Peyer's patch (tissue), 4 donors: ENCODE measurements around the gene CCN6. TPM values are rescaled to one million over a fixed set of nuclear protein-coding genes. Genes with fewer than 3 reads are reported as not detected.

Source experiments
- DNase-seq, 3 donors: peaks; one replicate each; pipeline ENCODE4 v3.0.0-alpha.2; 2017 to 2019
- H3K27ac ChIP-seq, 4 donors: fragments of 200-600 bp; sonication (generic); one replicate each; pipeline ENCODE4 v1.5.1; 2016 to 2019
- H3K27me3 ChIP-seq, 2 donors: fragments of 200-600 bp; sonication (generic); one replicate each; pipeline ENCODE4 v1.5.1; 2019
- H3K36me3 ChIP-seq, 3 donors: fragments of 200-600 bp; sonication (generic); one replicate each; pipeline ENCODE4 v1.5.1; 2016 to 2019
- H3K4me1 ChIP-seq, 4 donors: fragments of 200-600 bp; sonication (generic); one replicate each; pipeline ENCODE4 v1.5.1; 2016 to 2019
- H3K4me3 ChIP-seq, 4 donors: fragments of 200-600 bp; sonication (generic); 1 replicate in 3 of 4; 2 replicates in 1 of 4; pipeline ENCODE4 v1.5.1; 2016 to 2019; ENCODE audit warnings: mild to moderate bottlenecking in 1 of 4
- H3K9me3 ChIP-seq, 4 donors: fragments of 200-600 bp; sonication (generic); one replicate each; pipeline ENCODE4 v1.5.1; 2016 to 2019; ENCODE audit warnings: mild to moderate bottlenecking in 1 of 4
- POLR2A ChIP-seq, 2 donors: fragments of 450-650 bp; IDR thresholded peaks; one replicate each; pipeline ENCODE4 v1.5.1; 2017; ENCODE audit warnings: antibody characterized with exemption in 2 of 2, mild to moderate bottlenecking in 2 of 2, moderate library complexity in 2 of 2
- total RNA-seq, 4 donors: library from RNA; depleted of rRNA; stranded (reverse); fragments of >200 nt; gene quantifications; one replicate each; pipeline ENCODE4 v1.1.0, GENCODE V29; 2016
- TF ChIP-seq, protein P1 (sequence below), 6 experiments: fragments of 450-650 bp in 4 of 6; fragments of 200-600 bp in 2 of 6; sonication (generic) in 1 of 6; IDR thresholded peaks; one replicate each; pipeline ENCODE4 v1.5.1; 2017 to 2019; ENCODE audit warnings: antibody characterized with exemption in 6 of 6, mild to moderate bottlenecking in 3 of 6, moderate library complexity in 1 of 6

CCN6 gene
- total RNA-seq, 4 donors from 2014 or later: not detected

- H3K9me3 ChIP-seq: no peaks in the 10 kb centered on the region
- no peaks in the 10 kb centered on the region for H3K36me3 ChIP-seq
- H3K27ac ChIP-seq: no peak overlapping the region
- H3K27me3 ChIP-seq: no peaks in the 10 kb centered on the region
- H3K4me1 ChIP-seq: no peaks in the 10 kb centered on the region
- no peak for DNase-seq
- TF ChIP-seq, protein P1, sequence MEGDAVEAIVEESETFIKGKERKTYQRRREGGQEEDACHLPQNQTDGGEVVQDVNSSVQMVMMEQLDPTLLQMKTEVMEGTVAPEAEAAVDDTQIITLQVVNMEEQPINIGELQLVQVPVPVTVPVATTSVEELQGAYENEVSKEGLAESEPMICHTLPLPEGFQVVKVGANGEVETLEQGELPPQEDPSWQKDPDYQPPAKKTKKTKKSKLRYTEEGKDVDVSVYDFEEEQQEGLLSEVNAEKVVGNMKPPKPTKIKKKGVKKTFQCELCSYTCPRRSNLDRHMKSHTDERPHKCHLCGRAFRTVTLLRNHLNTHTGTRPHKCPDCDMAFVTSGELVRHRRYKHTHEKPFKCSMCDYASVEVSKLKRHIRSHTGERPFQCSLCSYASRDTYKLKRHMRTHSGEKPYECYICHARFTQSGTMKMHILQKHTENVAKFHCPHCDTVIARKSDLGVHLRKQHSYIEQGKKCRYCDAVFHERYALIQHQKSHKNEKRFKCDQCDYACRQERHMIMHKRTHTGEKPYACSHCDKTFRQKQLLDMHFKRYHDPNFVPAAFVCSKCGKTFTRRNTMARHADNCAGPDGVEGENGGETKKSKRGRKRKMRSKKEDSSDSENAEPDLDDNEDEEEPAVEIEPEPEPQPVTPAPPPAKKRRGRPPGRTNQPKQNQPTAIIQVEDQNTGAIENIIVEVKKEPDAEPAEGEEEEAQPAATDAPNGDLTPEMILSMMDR (IDR thresholded peaks at IDR 0.05): no peak
- no peak for TF ChIP-seq POLR2A (IDR thresholded peaks at IDR 0.05)
- no peak overlapping the region for H3K4me3 ChIP-seq
Observed at GRCh38 chr6:112017169-112017568, 36.7 kb upstream of the CCN6 start.

DNA sequence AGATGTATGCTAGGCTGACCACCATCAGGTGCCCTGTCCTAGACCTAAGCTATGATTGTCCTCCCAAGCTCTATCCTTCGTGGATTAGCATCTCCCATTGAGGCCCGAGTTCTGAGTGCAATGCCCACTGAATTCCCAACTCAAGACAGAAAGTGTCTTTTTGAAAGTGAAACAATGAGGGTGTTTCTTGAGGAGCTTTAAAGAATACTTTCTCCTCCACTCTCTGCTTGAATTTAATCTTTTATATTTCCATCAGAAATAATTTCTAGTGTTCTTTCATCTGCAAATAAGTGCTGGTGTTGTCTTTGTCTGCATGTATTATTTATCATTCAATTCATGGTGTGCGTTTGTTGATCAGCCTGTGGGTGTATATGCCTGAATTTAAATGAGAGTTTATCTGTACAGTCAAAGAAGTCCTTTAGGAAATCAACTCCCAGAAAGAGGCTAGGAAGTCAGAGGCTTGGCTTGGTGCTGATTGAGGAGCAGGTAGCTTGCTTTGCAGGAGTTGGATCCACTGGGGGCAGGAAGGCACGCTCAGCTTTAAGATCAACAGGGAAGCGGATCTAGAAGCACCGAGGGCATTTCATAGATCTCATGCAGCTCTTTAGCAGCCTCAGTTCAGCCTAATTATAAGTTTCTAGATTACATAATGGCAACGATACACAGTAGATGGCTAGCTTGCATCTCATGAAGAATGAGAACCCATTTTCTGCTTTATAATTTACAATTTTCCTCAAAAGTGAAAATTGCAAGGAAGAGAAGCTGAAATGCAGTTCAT, 36.0 kb upstream of the CCN6 start:
- Histone ChIP-seq H3K4me3 (no peak overlapping the region), H3K27ac (peak overlapping the region in 1 of 4 donors; percentile 9)
- no peak for TF ChIP-seq POLR2A (IDR thresholded peaks at IDR 0.05)
- TF ChIP-seq, protein P1 (IDR thresholded peaks at IDR 0.05): no peak

DNA sequence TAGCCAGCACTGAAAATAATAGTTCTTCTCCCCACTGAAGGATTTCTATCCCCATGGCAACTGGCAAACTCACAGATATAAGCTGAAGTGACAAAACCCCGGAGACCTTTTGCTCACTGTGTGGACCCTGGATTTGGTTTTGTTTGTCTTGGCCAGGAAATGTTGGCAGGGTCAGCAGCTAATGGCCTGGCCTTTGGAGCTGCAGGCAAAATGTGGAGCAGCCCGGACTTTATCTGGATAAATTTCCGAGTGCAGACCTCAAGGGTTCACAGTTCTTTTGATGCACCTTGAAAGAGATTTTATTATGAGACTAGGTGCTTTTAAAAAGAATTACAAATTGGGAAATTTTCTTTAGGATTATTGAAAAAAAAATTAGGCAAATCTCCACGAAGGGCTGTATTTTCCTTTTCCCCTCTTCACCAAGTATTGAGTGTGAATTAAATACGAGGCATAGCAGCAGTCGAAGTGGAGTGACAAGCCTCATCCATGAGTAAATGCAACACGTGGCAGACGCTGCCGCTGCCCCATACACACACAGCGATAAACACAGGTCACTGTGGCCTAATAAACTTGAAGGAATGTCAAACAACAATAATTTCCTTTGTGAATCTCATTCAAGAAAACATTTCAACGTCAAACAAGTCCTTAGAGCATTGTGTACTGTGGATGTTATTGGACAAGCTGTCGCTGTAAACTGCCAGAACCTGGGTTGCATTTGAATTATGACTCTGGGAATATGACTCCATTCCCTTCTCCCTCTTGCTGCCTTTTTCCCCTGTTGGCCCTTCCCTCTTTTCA, 35.1 kb upstream of the CCN6 start:
- TF ChIP-seq, protein P1 (IDR thresholded peaks at IDR 0.05): no peak
- no peak for TF ChIP-seq POLR2A (IDR thresholded peaks at IDR 0.05)
- Histone ChIP-seq H3K4me1 (no peaks in the 10 kb centered on the region), H3K36me3 (no peaks in the 10 kb centered on the region), H3K27me3 (no peaks in the 10 kb centered on the region), H3K27ac (peak overlapping the region in 2 of 4 donors; percentile 9 to 27), H3K4me3 (no peak overlapping the region), H3K9me3 (no peaks in the 10 kb centered on the region)
- no peak for DNase-seq

More for the DNA sequence above, 36.0 kb upstream of the CCN6 start:
- Histone ChIP-seq H3K9me3 (no peaks in the 10 kb centered on the region), H3K27me3 (no peaks in the 10 kb centered on the region), H3K36me3 (no peaks in the 10 kb centered on the region), H3K4me1 (no peaks in the 10 kb centered on the region)
- no peak for DNase-seq

DNA sequence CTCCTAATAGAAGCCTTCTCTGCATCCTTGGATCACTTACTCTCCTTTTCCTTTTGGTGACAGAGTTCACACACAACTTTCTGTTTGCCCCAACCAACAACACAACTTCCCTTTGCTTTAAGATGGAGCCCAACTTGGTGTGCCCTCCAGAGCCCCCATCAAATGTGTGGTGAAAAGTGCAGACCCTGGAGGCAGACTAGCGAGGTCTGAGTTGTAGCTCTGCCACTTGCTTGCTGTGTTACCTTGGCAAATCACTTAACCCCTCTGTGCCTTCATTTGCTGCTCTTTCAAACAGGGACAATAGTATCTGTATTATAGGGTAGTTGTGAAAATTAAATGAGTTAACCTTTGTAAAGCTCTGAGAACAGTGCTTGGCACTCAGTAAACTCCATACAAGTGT, 34.3 kb upstream of the CCN6 start:
- Histone ChIP-seq H3K4me3 (no peak overlapping the region), H3K27me3 (no peaks in the 10 kb centered on the region), H3K9me3 (no peaks in the 10 kb centered on the region), H3K4me1 (no peaks in the 10 kb centered on the region), H3K27ac (peak overlapping the region in 3 of 4 donors; percentile 8 to 51 (median 23)), H3K36me3 (no peaks in the 10 kb centered on the region)
- no peak for TF ChIP-seq POLR2A (IDR thresholded peaks at IDR 0.05)
- TF ChIP-seq, protein P1 (IDR thresholded peaks at IDR 0.05): no peak
- DNase-seq: no peak

- H3K27ac ChIP-seq: no peak overlapping the region
- TF ChIP-seq POLR2A (IDR thresholded peaks at IDR 0.05): no peak
- TF ChIP-seq, protein P1 (IDR thresholded peaks at IDR 0.05): no peak
- no peaks in the 10 kb centered on the region for H3K27me3 ChIP-seq
- no peak overlapping the region for H3K4me3 ChIP-seq
- no peaks in the 10 kb centered on the region for H3K4me1 ChIP-seq
- no peaks in the 10 kb centered on the region for H3K9me3 ChIP-seq
- H3K36me3 ChIP-seq: no peaks in the 10 kb centered on the region
- DNase-seq: no peak
Observed at GRCh38 chr6:112021691-112022310, 32.1 kb upstream of the CCN6 start.
